Measurements from ENCODE around the gene GPATCH1. TPM values are rescaled to one million over a fixed set of nuclear protein-coding genes. Genes with fewer than 3 reads are reported as not detected.

GPATCH1 gene
- total and polyA plus RNA-seq, 5 experiments from 2014 or later, result 3.9 to 21.7 (median 6.4) TPM

GRCh38 chr19:33066543-33066942, 14.4 kb upstream of the GPATCH1 start:
- POLR2A ChIA-PET, result no interaction called here
- peak overlapping the region in 1 of 10 donors; percentile 40 for H3K27ac Mint-ChIP-seq
- ATAC-seq (no peak), DNase-seq (no peak)
- H3K9me3 Mint-ChIP-seq, result no peaks in the 10 kb centered on the region
- peaks cover 0 to 10% (median 5%) of the 10 kb centered on the region in 4 donors for H3K4me1 Mint-ChIP-seq
- H3K4me3 Mint-ChIP-seq, result peak overlapping the region in 9 of 10 donors; percentile 14 to 71 (median 59)
- peaks cover 0 to 24% (median 11%) of the 10 kb centered on the region in 5 donors for H3K27me3 Mint-ChIP-seq
- no peaks in the 10 kb centered on the region for H3K36me3 Mint-ChIP-seq

- Mint-ChIP-seq H3K27ac (no peak overlapping the region), H3K9me3 (no peaks in the 10 kb centered on the region), H3K4me3 (no peak overlapping the region), H3K36me3 (no peaks in the 10 kb centered on the region), H3K4me1 (peaks cover 0 to 10% (median 5%) of the 10 kb centered on the region in 4 donors), H3K27me3 (peaks cover 0 to 22% (median 11%) of the 10 kb centered on the region in 5 donors)
- POLR2A ChIA-PET, result interaction anchor here (0.6 kb wide), 1 partner anchor 359 kb away, joined by 3 read pairs; no protein-coding TSS in a partner anchor
- no peak for DNase-seq
- no peak for ATAC-seq
Measured at GRCh38 chr19:33067121-33067520, 13.9 kb upstream of the GPATCH1 start.

GRCh38 chr19:33071887-33072286, 9.1 kb upstream of the GPATCH1 start:
- no peak overlapping the region for H3K27ac Mint-ChIP-seq
- POLR2A ChIA-PET, result no interaction called here
- peaks cover 0 to 5% (median 1%) of the 10 kb centered on the region in 5 donors for H3K27me3 Mint-ChIP-seq
- DNase-seq (no peak), ATAC-seq (no peak)
- no peaks in the 10 kb centered on the region for H3K9me3 Mint-ChIP-seq
- H3K4me3 Mint-ChIP-seq, result no peak overlapping the region
- no peaks in the 10 kb centered on the region for H3K4me1 Mint-ChIP-seq
- H3K36me3 Mint-ChIP-seq, result no peaks in the 10 kb centered on the region

GRCh38 chr19:33075519-33075918, 5.5 kb upstream of the GPATCH1 start:
- DNase-seq (no peak), ATAC-seq (no peak)
- no peaks in the 10 kb centered on the region for H3K9me3 Mint-ChIP-seq
- H3K27ac Mint-ChIP-seq, result no peak overlapping the region
- POLR2A ChIA-PET, result interaction anchor here (0.5 kb wide), 1 partner anchor 94 kb away, joined by 3 read pairs; no protein-coding TSS in a partner anchor
- no peaks in the 10 kb centered on the region for H3K36me3 Mint-ChIP-seq
- no peak overlapping the region for H3K4me3 Mint-ChIP-seq
- no peaks in the 10 kb centered on the region for H3K4me1 Mint-ChIP-seq
- H3K27me3 Mint-ChIP-seq, result peaks cover 0 to 3% (median 0%) of the 10 kb centered on the region in 5 donors

GRCh38 chr19:33085570-33086128, 4.7 kb downstream of the GPATCH1 start:
- H3K27ac Mint-ChIP-seq, result no peak overlapping the region
- H3K36me3 Mint-ChIP-seq, result peaks cover 6 to 27% (median 16%) of the 10 kb centered on the region in 3 donors
- H3K4me3 Mint-ChIP-seq, result no peak overlapping the region
- H3K9me3 Mint-ChIP-seq, result no peaks in the 10 kb centered on the region
- POLR2A ChIA-PET, result no interaction called here
- no peaks in the 10 kb centered on the region for H3K27me3 Mint-ChIP-seq
- ATAC-seq (no peak), DNase-seq (no peak)
- H3K4me1 Mint-ChIP-seq, result peaks cover 17 to 37% (median 23%) of the 10 kb centered on the region in 4 donors

- peaks cover 6 to 39% (median 18%) of the 10 kb centered on the region in 3 donors for H3K36me3 Mint-ChIP-seq
- no peak for DNase-seq
- no peaks in the 10 kb centered on the region for H3K9me3 Mint-ChIP-seq
- no peak overlapping the region for H3K27ac Mint-ChIP-seq
- H3K4me1 Mint-ChIP-seq, result peaks cover 4 to 24% (median 11%) of the 10 kb centered on the region in 4 donors
- POLR2A ChIA-PET, result no interaction called here
- H3K4me3 Mint-ChIP-seq, result no peak overlapping the region
- ATAC-seq, result no peak
- no peaks in the 10 kb centered on the region for H3K27me3 Mint-ChIP-seq
Measured at GRCh38 chr19:33086955-33087354, 6.0 kb downstream of the GPATCH1 start.

- Mint-ChIP-seq H3K36me3 (peaks cover 6 to 57% (median 20%) of the 10 kb centered on the region in 3 donors), H3K27ac (no peak overlapping the region), H3K9me3 (no peaks in the 10 kb centered on the region), H3K4me1 (peaks cover 0 to 14% (median 6%) of the 10 kb centered on the region in 4 donors), H3K4me3 (no peak overlapping the region), H3K27me3 (no peaks in the 10 kb centered on the region)
- ATAC-seq (no peak), DNase-seq (no peak)
- POLR2A ChIA-PET, result no interaction called here
Measured at GRCh38 chr19:33089010-33089409, 8.0 kb downstream of the GPATCH1 start.

GRCh38 chr19:33090179-33090578, 9.2 kb downstream of the GPATCH1 start:
- Mint-ChIP-seq H3K9me3 (no peaks in the 10 kb centered on the region), H3K27me3 (no peaks in the 10 kb centered on the region), H3K27ac (no peak overlapping the region), H3K4me3 (no peak overlapping the region), H3K36me3 (peaks cover 6 to 69% (median 27%) of the 10 kb centered on the region in 3 donors), H3K4me1 (peaks cover 0 to 9% (median 4%) of the 10 kb centered on the region in 4 donors)
- no peak for DNase-seq
- POLR2A ChIA-PET, result interaction anchor here (0.5 kb wide), 1 partner anchor 65 kb away, joined by 3 read pairs; no protein-coding TSS in a partner anchor
- ATAC-seq, result no peak

GRCh38 chr19:33093420-33094210, 12.6 kb downstream of the GPATCH1 start:
- no peak for ATAC-seq

GRCh38 chr19:33094436-33095067, 13.6 kb downstream of the GPATCH1 start:
- ATAC-seq (no peak), DNase-seq (no peak)
- no peak overlapping the region for H3K27ac Mint-ChIP-seq
- POLR2A ChIA-PET, result no interaction called here
- peaks cover 4 to 92% (median 31%) of the 10 kb centered on the region in 3 donors for H3K36me3 Mint-ChIP-seq
- H3K4me3 Mint-ChIP-seq, result no peak overlapping the region
- H3K27me3 Mint-ChIP-seq, result no peaks in the 10 kb centered on the region
- H3K4me1 Mint-ChIP-seq, result peaks cover 0 to 8% (median 0%) of the 10 kb centered on the region in 4 donors
- no peaks in the 10 kb centered on the region for H3K9me3 Mint-ChIP-seq

More at GRCh38 chr19:33093420-33094210, 12.6 kb downstream of the GPATCH1 start:
- no peak for DNase-seq
- Mint-ChIP-seq H3K27ac (peak overlapping the region in 2 of 10 donors; percentile 1 to 35), H3K4me1 (peaks cover 0 to 11% (median 2%) of the 10 kb centered on the region in 4 donors), H3K36me3 (peaks cover 10 to 96% (median 40%) of the 10 kb centered on the region in 3 donors), H3K4me3 (no peak overlapping the region), H3K9me3 (no peaks in the 10 kb centered on the region), H3K27me3 (no peaks in the 10 kb centered on the region)
- POLR2A ChIA-PET, result no interaction called here

- Mint-ChIP-seq H3K36me3 (peaks cover 4 to 93% (median 23%) of the 10 kb centered on the region in 3 donors), H3K9me3 (no peaks in the 10 kb centered on the region), H3K27me3 (no peaks in the 10 kb centered on the region), H3K4me3 (no peak overlapping the region), H3K4me1 (peaks cover 0 to 6% (median 0%) of the 10 kb centered on the region in 4 donors), H3K27ac (no peak overlapping the region)
- POLR2A ChIA-PET, result interaction anchor here (0.5 kb wide), 1 partner anchor 526 kb away, joined by 4 read pairs; no protein-coding TSS in a partner anchor
- no peak for DNase-seq
- no peak for ATAC-seq
Measured at GRCh38 chr19:33096005-33096404, 15.0 kb downstream of the GPATCH1 start.

GRCh38 chr19:33098055-33098534, 17.1 kb downstream of the GPATCH1 start:
- H3K27me3 Mint-ChIP-seq, result no peaks in the 10 kb centered on the region
- H3K9me3 Mint-ChIP-seq, result no peaks in the 10 kb centered on the region
- DNase-seq, result no peak
- POLR2A ChIA-PET, result no interaction called here
- no peak overlapping the region for H3K27ac Mint-ChIP-seq
- no peak overlapping the region for H3K4me3 Mint-ChIP-seq
- H3K4me1 Mint-ChIP-seq, result peaks cover 0 to 8% (median 0%) of the 10 kb centered on the region in 4 donors
- H3K36me3 Mint-ChIP-seq, result peaks cover 4 to 95% (median 28%) of the 10 kb centered on the region in 3 donors
- ATAC-seq, result no peak
